DMS53 treated with DMSO at 0.1 percent for 48 hours (cell line): ENCODE results near the gene DCDC2.
"Not testable (repeated sequence)": the region's sequence is repeated elsewhere in the genome, so short reads cannot be mapped to it uniquely, and the experiment has no call there.

Experiments
- DNase-seq: peaks from one replicate; lab custom pipeline; 2025; ENCODE audit not compliant: unreplicated experiment; lab: John Stamatoyannopoulos, UW

The DCDC2 gene

DNA sequence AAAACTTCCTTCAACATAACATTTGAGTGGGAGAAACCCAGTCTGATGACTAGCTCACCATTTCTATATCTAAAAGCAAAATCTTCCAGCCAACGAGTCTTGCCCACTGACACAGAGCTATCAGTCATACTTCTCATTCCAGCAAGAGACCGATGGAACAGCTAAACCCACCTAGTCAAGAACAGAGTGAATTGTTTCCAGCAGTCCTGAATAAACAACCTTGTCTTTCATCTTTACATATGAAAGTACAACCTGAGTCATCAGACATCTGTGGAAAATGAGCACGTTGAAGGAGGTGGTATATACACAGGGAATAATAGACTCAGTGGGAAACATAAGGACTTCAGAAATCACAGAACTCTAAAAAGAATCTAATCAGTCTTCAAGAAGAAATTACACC is 208.0 kb downstream of the DCDC2 start:
- DNase-seq, result peak; percentile 24

DNA sequence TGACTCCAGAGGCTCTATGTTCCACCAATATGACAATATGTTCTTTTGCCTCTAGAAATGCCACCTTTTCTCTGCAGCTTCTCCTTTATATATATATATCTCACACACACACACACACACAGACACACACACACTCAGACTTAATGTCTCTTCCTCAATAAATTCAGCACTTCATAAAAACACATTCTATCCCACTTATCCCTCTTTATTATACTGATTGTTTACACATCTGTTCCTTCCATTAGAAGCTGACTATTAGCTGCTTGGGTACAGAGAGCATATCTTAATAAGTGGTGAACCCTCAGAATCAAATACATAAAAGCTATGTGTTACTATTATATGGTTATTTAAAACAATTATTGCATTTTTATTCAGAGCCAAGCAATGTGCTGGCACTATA is 208.6 kb downstream of the DCDC2 start:
- no peak for DNase-seq

DNA sequence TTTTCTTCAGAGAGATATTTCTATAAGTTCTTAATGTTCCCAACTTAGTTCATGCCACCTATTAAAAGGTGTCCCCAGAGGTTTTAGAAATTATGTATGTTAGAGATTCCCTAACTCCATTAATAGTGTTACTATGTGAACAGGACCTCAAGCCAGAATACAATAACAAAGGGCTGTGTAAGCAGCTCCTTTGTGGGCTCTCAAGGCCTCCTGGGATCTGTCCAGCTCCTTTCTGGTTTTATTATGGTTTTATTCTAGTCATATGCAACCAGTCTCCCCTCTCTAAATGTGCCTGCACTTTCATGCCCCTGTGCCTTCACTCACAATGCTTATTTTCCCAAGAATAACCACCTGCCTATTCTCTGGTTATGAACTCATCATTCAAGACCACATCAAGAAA is 209.2 kb downstream of the DCDC2 start:
- no peak for DNase-seq

DNA sequence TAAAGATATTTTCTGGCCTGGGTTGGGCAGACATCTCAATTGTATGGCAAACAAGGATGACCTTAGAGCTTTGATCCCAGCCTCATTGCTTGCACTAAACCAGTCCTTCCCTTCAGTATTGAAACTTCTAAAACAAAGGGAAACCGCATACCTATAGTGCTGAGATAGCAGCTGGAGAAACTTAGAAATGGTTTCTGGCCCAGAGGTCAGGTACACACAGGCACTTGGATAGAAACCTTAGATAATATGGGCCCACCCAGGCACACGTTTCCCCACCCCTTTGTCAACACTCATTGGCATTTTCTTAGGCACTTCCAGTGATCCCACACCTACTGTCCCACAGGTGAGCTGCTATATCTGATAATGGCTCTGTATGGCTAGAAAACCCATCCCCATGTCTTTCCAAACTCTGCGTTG is 209.7 kb downstream of the DCDC2 start:
- DNase-seq, result no peak

DNA sequence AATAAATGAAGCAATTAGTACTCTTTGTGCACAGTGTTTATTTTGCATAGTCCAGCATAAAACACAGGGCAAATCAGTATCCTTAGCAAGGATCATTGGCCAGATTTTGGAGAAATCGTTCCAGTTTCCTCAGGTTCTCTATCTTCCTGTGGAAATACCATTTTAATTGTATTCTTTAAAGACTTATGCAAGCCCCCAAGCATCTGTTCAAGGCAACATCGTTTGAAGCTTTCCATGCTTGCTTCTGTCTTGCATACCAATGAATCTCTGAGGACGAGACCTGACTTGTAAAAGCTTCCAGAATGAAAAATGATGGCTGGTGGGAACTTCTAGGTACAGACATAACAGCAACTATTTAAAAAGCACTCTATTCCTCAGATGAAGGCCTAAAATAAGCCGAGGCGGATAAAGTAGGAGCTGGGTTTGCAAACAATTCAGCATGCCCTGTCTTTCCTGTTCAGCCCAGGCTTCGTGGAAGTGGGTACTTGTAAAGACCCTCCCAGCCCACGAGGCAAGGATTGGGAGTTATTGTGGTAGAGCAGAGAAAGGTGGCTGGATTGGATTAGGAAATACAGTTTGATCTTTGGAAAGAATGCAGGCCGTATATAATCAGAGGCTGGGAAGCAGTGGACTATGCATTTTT is 210.2 kb downstream of the DCDC2 start:
- no peak for DNase-seq

GRCh38 chr6:24146871-24147270 is 211.0 kb downstream of the DCDC2 start:
- DNase-seq, result no peak

- DNase-seq, result no peak
Observed at GRCh38 chr6:24145690-24146131, 212.1 kb downstream of the DCDC2 start.

DNA sequence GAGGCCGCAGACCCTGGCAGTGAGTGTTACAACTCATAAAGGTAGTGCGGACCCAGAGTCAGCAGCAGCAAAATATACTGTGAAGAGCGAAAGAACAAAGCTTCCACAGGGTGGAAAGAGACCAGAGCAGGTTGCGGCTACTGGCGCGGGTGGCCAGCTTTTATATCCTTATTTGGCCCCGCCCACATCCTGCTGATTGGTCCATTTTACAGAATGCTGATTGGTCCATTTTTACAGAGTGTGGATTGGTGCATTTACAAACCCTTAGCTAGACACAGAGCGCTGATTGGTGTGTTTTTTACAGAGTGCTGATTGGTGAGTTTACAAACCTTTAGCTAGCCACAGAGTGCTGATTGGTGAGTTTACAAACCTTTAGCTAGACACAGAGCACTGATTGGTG is 215.1 kb downstream of the DCDC2 start:
- DNase-seq, result not testable (repeated sequence)

DNA sequence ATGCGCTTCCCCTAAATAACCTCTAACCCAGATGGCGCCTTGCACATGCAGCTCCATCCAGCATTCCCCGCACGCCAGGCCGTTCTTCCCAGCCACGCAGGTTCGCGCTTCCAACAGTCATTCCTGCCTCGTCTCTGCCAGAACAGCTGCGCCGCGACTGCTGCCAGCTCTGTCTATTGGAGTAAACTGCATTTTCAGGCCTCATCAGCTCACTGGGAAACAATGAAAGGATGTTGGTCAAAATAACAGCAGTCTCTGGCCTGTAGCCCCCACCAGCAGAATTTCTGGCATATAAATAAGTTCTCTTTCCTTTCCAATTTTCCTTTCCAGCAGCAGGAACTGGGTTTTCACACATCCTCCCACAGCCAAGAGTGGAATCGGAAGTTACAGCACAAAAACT is 217.3 kb downstream of the DCDC2 start:
- DNase-seq, result no peak

GRCh38 chr6:24139639-24140038 is 218.2 kb downstream of the DCDC2 start:
- DNase-seq, result no peak

DNA sequence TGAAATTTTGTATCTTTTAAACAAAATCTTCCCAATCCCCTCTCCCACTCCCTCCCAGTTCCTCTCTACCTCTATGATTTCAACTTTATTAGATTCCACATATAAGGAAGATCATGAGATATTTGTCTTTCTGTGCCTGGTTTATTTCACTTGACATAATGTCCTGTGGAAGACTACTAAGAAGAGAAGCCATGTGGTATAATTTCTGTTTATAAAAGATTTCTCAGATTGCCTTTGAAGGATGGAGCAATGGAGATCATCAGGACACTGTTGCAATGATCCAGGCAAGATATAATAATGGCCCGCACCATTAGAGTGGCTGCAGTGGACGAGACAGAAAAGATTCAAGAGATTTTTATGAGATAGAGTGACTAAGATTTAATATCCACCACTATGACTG is 218.8 kb downstream of the DCDC2 start:
- DNase-seq, result no peak

- DNase-seq, result no peak
Observed at GRCh38 chr6:24131751-24132150, 226.1 kb downstream of the DCDC2 start.

GRCh38 chr6:24127316-24127715 is 230.5 kb downstream of the DCDC2 start:
- no peak for DNase-seq

- peak; percentile 14 for DNase-seq
Observed at GRCh38 chr6:24126586-24127192, 231.2 kb downstream of the DCDC2 start.

DNA sequence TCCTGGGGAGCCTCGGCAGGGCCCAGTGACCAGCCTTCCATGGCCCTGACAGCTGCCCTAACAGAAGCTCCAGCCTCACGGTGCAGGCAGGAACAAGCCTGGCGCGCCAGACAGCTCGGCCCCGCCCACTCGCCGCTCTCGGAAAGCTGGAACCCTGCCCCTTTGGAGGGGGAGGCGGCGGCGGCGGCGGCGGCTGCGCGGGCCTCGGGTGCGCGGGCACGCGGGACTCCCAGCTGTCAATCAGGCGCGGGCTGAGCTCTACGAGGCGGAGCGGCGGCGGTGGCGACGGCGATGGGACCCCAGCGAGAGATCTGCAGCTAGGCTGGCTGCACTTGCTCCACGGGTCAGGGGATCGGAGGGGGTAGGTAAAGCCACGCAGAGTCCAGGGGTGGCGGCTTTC is 231.9 kb downstream of the DCDC2 start, which contains the start of gene NRSN1:
TSS of gene NRSN1 (plus strand) at position 236 of the 400 bp plus-strand sequence. CDS start 8,113 bp downstream, outside the sequence.
- peak; percentile 76 for DNase-seq

DNA sequence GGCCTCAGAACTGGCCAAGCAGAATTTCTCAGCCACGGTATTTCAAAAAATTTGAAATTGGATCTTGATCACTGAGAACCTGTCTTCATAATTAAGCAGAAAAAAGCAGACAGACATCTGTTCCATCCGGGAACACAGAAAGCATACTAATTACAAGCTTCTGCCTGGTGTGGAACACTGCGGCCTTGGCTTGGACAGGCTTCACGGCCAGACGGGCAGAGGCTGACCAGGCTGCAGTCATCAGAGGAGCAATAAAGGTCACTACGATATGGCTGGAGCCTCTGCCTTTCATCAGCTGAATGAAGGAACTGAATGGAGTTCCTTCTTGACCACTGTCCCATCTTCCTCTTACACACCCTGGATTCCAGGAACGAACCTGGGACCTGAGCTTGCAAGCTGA is 235.7 kb downstream of the DCDC2 start:
- no peak for DNase-seq
